Endodermal cell (in vitro differentiated cells): ENCODE results near the gene MICAL1. TPM values are rescaled to one million over a fixed set of nuclear protein-coding genes. Genes with fewer than 3 reads are reported as not detected.

ENCODE experiments used
- DNase-seq: peaks from one replicate; pipeline ENCODE4 v3.0.0-alpha.2; 2017
- H3K27ac ChIP-seq: 2 replicates; pipeline ENCODE4 v1.5.1; 2013; ENCODE audit warnings: mild to moderate bottlenecking, low read depth, low read length, moderate library complexity
- H3K27me3 ChIP-seq: 2 replicates; pipeline ENCODE4 v1.6.1; 2013; ENCODE audit warnings: mild to moderate bottlenecking, low read length, moderate library complexity; ENCODE audit not compliant: insufficient read depth, control insufficient read depth, poor library complexity, severe bottlenecking
- H3K36me3 ChIP-seq: 2 replicates; pipeline ENCODE4 v1.7.0; 2013; ENCODE audit warnings: mild to moderate bottlenecking, low read length, moderate library complexity; ENCODE audit not compliant: control insufficient read depth, insufficient read depth
- H3K4me1 ChIP-seq: one replicate; pipeline ENCODE4 v1.7.0; 2013; ENCODE audit warnings: low read length; ENCODE audit not compliant: control insufficient read depth, insufficient read depth
- H3K4me3 ChIP-seq: 2 replicates; pipeline ENCODE4 v1.5.1; 2013; ENCODE audit warnings: mild to moderate bottlenecking, low read length, moderate library complexity
- H3K9ac ChIP-seq: 2 replicates; pipeline ENCODE4 v1.6.1; 2013; ENCODE audit warnings: mild to moderate bottlenecking, low read length, moderate library complexity; ENCODE audit not compliant: poor library complexity, severe bottlenecking; ENCODE audit errors: extremely low read depth
- H3K9me3 ChIP-seq: 2 replicates; pipeline ENCODE4 v1.6.1; 2013; ENCODE audit warnings: mild to moderate bottlenecking, low read length, moderate library complexity; ENCODE audit not compliant: control insufficient read depth
- H3K27ac Mint-ChIP-seq: 2 replicates; pipeline ENCODE4 v1.8.0; 2020; ENCODE audit warnings: mixed read lengths
- H3K27me3 Mint-ChIP-seq: 2 replicates; pipeline ENCODE4 v1.8.0; 2021; ENCODE audit warnings: mild to moderate bottlenecking, mixed read lengths; ENCODE audit not compliant: insufficient read depth
- H3K36me3 Mint-ChIP-seq: 2 replicates; pipeline ENCODE4 v1.8.0; 2020; ENCODE audit warnings: low read depth, mixed read lengths
- H3K4me1 Mint-ChIP-seq: 2 replicates; pipeline ENCODE4 v1.8.0; 2020; ENCODE audit warnings: mixed read lengths
- H3K4me3 Mint-ChIP-seq: 2 replicates; pipeline ENCODE4 v1.8.0; 2020; ENCODE audit warnings: mild to moderate bottlenecking, moderate library complexity, mixed read lengths
- H3K9me3 Mint-ChIP-seq: 2 replicates; pipeline ENCODE4 v1.8.0; 2020; ENCODE audit warnings: mild to moderate bottlenecking, mixed read lengths
- CTCF ChIP-seq: fragments of 200-600 bp; sonication (generic); conservative IDR thresholded peaks from 2 replicates; pipeline ENCODE4 v1.5.0; 2021; ENCODE audit warnings: antibody characterized with exemption, mild to moderate bottlenecking
- WGBS, 2 experiments: methylation state at CpG; one replicate each; pipeline versions ENCODE4 v1.1.5 to v1.1.7; 2013; ENCODE audit warnings: missing lambda C conversion rate in 2 of 2, mixed read lengths in 1 of 2; ENCODE audit not compliant: insufficient coverage in 1 of 2, insufficient read length in 1 of 2; 5-methylcytosine and 5-hydroxymethylcytosine counted together
- total RNA-seq, 2 donors: library from RNA; stranded (reverse); fragmentation: NEBNext Ultra II Directional in 1 of 2; extraction: Animal tissue kit (Norgen Biotek cat#: 25700) in 1 of 2; gene quantifications; 2 replicates in 1 of 2; 3 replicates in 1 of 2; pipeline ENCODE4 v1.2.1, GENCODE V29; 2021

The MICAL1 gene
- total RNA-seq, 2 donors from 2014 or later = 10.4 to 22.8 TPM

GRCh38 chr6:109471105-109471810 lies 15.7 kb upstream of the MICAL1 start:
- Histone ChIP-seq H3K36me3 (peaks cover 84% of the 10 kb centered on the region), H3K4me1 (no peaks in the 10 kb centered on the region), H3K4me3 (no peak overlapping the region), H3K9me3 (peaks cover 6% of the 10 kb centered on the region), H3K27me3 (no peaks in the 10 kb centered on the region), H3K27ac (no peak overlapping the region), H3K9ac (no peak overlapping the region)
- no peak for TF ChIP-seq CTCF
- no peak for DNase-seq
- Mint-ChIP-seq H3K4me1 (peaks cover 6% of the 10 kb centered on the region), H3K27ac (no peak overlapping the region), H3K27me3 (no peaks in the 10 kb centered on the region), H3K9me3 (no peaks in the 10 kb centered on the region), H3K4me3 (no peak overlapping the region), H3K36me3 (peaks cover 82% of the 10 kb centered on the region)
- 95 to 96% methylated on average over 4 to 5 of the region's 5 CpGs for WGBS, 2 experiments

- H3K4me3 ChIP-seq = no peak overlapping the region
- 88 to 92% methylated on average over 5 of the region's 5 CpGs for WGBS, 2 experiments
- H3K4me1 ChIP-seq = no peaks in the 10 kb centered on the region
- H3K9me3 Mint-ChIP-seq = no peaks in the 10 kb centered on the region
- no peaks in the 10 kb centered on the region for H3K27me3 Mint-ChIP-seq
- peaks cover 85% of the 10 kb centered on the region for H3K36me3 ChIP-seq
- H3K36me3 Mint-ChIP-seq = peaks cover 83% of the 10 kb centered on the region
- no peak overlapping the region for H3K27ac Mint-ChIP-seq
- peaks cover 2% of the 10 kb centered on the region for H3K4me1 Mint-ChIP-seq
- no peak overlapping the region for H3K9ac ChIP-seq
- H3K4me3 Mint-ChIP-seq = no peak overlapping the region
- TF ChIP-seq CTCF = no peak
- peaks cover 6% of the 10 kb centered on the region for H3K9me3 ChIP-seq
- H3K27ac ChIP-seq = no peak overlapping the region
- no peak for DNase-seq
- H3K27me3 ChIP-seq = no peaks in the 10 kb centered on the region
These were observed 14.1 kb upstream of the MICAL1 start for GRCh38 chr6:109469591-109470189.

GRCh38 chr6:109467696-109468095 lies 12.1 kb upstream of the MICAL1 start:
- WGBS, 2 experiments = 88 to 97% methylated on average over 1 to 6 of the region's 6 CpGs
- peaks cover 2% of the 10 kb centered on the region for H3K4me1 Mint-ChIP-seq
- no peak for DNase-seq
- no peaks in the 10 kb centered on the region for H3K9me3 Mint-ChIP-seq
- Histone ChIP-seq H3K27ac (no peak overlapping the region), H3K27me3 (no peaks in the 10 kb centered on the region), H3K9ac (no peak overlapping the region), H3K4me1 (no peaks in the 10 kb centered on the region), H3K36me3 (peaks cover 74% of the 10 kb centered on the region), H3K4me3 (no peak overlapping the region), H3K9me3 (peaks cover 6% of the 10 kb centered on the region)
- H3K27ac Mint-ChIP-seq = no peak overlapping the region
- TF ChIP-seq CTCF = no peak
- H3K27me3 Mint-ChIP-seq = no peaks in the 10 kb centered on the region
- H3K36me3 Mint-ChIP-seq = peaks cover 82% of the 10 kb centered on the region
- no peak overlapping the region for H3K4me3 Mint-ChIP-seq
